ENCODE measurements around the gene PBX4. TPM values are rescaled to one million over a fixed set of nuclear protein-coding genes. Genes with fewer than 3 reads are reported as not detected.
A peak's percentile ranks its signal among the peaks of the same experiment; 100 is the strongest.

PBX4 gene
- total RNA-seq, 1 experiment from 2014 or later, result 0.57 TPM

DNA sequence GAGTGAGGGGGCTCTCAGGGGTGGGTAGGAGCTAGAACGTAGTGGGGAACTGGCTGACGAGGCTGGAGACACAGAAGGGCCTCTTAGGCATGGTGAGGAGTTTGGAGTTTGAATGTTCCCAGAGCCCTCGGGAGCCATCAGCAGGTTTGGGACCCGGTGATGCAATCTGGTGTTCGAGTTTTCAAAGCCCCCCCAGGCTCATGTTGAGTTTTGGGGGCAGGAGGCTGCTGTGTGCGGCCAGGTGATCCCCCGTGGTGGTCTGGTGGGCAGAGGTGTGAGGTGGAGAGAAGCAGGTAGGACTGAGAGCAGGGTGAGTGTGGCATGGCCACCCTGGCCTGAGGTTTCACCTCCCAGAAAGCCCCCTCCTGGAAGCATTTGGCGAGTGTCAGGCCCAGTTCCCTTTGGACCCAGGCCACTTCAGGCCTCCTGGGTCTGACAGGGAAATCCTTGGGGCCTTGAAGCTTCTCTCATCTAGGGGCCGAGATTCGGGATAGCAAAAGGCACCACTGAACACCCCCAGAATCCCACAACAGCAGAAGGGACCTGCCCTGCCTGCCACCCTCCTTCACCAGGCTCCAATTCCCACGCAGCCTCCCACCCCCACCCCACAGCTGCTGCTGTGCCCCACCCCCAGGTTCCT is 88.6 kb downstream of the PBX4 start:
- no peak for DNase-seq (ENCODE audit: extremely low read depth, low read depth)

DNA sequence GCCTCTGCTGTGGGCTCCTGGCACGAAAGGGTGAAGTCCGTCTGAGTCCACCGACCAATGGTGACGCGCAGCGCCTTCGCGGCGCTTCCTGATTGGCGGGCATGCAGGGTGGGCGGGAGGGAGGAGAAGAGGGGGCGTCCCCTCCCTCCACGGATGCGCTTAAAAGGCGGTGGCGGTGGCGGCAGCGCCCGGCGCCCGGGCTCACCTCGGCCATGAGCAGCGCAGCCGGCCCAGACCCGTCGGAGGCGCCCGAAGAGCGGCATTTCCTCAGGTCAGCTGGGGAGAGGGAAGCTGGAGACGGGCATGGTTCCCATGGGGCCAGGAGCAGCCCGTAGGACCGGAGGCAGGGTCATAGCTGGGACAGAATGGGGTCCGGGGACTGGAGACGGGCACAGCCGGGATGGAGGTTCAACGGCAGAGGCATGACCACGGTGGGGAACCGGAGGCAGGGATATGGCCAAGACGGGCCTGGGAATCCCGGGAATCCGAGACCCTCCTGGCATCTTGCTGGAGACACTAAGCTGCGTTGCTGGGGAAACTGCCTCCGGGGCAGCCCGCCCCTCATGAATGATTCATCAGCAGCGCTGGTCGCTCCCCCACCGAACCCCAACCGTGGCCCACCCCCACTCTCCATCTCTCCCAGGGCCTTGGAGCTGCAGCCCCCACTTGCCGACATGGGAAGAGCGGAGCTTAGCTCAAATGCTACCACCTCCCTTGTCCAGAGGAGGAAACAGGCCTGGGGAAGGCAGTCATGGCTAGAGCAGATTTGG is 89.6 kb downstream of the PBX4 start, which contains the start of gene YJEFN3:
YJEFN3 (plus strand) TSS at position 191 of the 770 bp plus-strand sequence; CDS start at position 213, 22 bp downstream.
- DNase-seq (ENCODE audit: extremely low read depth, low read depth), result no peak

DNA sequence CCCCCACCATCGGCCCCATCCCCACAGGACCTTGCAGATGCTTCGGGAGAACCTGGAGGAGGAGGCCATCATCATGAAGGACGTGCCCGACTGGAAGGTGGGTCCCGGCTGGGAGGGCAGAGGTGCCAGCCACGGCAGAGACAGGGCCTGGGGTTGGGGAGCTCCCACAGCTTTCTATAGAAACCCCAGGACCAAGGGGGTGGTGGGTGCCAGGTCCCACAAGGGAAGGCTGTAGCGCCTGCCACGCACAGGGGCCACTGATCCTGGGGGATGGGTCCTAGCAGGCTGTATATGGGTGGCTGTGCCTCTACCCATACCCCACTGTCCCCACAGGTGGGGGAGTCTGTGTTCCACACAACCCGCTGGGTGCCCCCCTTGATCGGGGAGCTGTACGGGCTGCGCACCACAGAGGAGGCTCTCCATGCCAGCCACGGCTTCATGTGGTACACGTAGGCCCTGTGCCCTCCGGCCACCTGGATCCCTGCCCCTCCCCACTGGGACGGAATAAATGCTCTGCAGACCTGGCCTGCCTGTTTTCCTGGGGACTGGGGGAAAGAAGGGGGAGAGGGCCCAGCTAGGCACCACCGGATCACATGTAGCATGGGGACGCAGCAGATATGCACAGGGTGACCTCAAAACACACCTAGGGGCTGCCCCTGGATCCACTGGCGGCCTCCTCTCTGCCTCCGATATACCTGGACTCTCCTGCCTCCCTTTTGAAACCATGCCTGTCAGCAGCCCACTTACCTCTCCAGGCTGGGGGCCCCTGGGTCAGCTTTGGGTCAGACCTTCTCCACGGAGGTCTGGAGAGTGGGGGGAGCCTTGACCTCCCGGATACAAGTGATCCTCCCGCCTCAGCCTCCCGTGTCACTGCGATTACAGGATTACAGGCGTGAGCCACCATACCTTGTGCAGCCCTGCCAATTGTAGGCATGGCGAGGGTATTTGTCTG is 90.5 kb downstream of the PBX4 start:
- no peak for DNase-seq (ENCODE audit: extremely low read depth, low read depth)

DNA sequence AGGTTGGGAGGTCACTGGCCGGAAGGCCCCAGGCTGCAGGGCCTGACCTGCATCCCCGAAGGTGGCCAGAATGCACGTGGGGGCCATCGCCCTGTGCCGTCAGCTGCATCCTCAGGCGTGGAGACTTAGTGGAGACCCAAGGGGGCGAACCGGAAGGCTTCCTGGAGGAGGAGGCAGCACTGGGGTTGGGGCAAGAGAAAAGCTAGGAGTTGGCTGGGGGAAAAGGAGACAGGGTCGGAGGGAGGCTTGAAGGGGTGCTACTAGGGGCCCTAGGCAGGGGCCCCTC is 91.2 kb downstream of the PBX4 start:
- no peak for DNase-seq (ENCODE audit: extremely low read depth, low read depth)

DNA sequence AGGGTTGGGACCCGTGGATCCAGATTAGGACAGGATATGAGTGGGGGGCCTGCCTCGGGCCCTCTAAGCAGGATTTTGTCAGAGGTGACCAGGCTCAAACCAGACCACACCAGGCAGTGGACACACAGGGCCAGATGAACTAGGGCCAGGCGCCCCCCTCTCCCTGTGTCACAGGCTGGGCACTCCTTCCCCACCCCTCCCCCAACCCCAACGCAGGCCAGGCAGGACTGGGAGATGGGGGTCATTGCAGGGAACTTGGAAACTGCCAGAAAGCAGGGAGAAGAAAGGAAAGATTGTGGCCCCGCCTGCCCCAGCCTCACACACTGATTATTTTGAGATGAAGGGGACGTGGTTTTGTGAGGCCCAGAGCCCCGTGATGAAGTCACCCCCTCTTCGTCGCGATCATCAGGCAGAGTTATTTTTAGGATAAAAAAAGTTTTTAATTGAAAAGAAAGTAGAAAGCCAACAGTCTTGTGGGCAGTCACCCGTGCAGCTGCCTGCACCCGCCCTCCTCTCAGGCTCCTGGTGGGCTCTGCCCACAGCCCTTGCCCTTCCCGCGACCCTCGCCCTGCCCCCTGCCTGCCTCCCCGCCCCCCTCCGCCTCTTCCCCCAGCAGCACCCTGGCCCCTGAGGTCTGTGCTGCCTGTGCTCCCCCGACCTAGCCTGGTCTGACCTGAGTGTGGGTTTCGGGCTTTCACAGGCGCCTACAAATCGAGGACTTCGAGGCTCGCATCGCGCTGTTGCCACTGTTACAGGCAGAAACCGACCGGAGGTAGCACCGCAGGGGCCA is 91.7 kb downstream of the PBX4 start:
- DNase-seq (ENCODE audit: extremely low read depth, low read depth), result no peak

DNA sequence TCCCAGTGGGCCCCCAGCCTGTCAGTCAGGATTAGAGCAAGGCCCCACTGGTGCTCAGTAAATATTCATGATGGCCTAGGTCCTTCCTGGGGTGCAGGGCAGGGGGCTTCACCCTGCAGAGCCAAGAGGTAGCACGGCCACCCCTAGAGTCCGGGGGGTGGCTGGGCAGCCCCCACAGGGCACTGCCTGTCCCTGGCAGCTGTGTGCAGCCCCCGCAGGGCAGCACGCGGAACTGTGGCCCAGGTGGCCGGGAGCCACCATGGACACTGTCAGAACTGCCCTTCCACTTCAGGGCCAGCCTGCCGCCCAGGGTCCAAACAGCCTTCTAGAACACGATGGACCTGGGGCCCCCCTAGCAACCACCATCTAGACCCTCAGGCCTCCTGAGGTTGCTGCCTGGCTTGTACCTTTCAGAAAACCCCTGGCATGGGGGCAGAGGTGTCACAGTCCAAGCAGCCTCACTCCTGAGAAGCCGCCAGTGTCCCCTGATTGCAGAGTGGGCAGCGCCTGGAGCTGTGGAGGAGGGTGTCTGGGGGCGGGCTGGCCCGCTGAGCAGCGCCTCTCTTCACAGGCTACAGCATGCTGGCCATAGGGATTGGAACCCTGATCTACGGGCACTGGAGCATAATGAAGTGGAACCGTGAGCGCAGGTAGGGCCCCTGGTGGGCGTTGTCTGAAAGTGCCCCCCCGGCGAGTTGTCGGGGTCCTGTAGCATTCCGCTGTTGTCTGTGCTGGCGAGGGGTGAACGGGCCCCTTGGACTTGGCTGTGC is 92.7 kb downstream of the PBX4 start:
- no peak for DNase-seq (ENCODE audit: extremely low read depth, low read depth)

DNA sequence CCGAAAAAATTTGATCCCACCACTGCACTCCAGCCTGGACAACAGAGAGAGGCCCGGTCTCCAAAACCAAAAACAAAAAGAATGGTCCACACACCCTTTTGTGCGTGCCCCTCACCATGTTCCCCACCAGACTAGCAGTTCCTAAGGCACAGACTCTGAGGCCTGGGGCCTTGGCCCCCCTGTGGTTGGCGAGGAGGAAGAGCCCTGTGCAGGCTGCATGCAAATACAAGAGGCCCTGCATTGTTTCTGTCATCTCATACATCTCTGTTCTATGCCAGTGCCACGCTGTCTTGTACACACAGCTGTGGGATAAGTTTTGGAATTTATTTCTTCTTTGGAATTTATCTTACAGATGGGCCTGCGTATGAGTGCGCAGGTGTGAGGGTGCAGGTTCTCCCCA is 94.4 kb downstream of the PBX4 start:
- no peak for DNase-seq (ENCODE audit: extremely low read depth, low read depth)

DNA sequence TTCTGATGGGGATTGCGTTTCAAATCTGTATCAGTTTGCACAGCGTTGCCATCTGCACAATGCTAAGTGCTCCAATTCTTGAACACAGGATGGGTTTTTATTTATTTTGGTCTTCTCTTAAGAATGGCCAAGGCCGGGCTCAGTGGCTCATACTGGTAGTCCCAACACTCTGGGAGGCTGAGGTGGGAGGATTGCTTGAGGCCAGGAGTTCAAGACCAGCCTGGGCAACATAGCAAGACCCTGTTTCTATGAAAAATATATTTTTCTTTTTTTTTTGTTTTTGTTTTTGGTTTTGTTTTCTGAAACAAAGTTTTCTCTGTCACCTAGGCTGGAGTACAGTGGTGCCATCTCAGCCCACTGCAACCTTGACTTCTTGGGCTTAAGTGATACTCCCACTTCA is 95.3 kb downstream of the PBX4 start:
- no peak for DNase-seq (ENCODE audit: extremely low read depth, low read depth)

DNA sequence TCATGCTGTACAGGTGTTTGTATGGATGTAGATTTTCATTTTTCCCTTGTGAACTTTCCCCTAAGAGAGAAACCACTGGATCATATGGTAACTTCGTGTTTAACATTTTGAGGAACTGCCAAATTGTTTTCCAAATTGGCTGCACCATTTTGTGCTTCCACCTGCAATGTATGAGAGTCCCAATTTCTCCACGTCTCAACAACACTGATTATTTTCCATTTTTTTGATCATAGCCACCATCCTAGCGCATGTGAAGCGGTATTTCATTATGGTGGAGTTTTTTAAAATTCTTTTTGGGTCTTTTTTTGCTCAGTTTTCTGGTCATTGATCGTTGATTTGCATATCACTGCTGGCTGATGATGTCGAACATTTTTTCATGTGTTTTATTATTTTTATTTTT is 97.5 kb downstream of the PBX4 start:
- DNase-seq (ENCODE audit: extremely low read depth, low read depth), result no peak

DNA sequence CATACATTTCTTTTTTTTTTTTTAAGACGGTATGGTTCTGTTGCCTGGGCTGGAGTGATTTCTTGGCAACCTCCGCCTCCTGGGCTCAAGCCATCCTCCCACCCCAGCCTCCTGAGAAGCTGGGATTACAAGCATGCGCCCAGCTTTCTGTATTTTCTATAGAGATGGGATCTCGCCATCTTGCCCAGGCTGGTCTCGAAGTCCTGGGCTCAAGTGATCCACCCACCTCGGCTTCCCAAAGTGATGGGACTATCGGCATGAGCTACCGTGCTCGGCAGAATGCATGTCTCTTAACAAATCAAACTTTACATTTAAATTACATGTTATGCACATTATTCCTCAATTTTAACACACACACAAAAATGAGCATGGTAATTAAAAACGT is 101.3 kb downstream of the PBX4 start:
- no peak for DNase-seq (ENCODE audit: extremely low read depth, low read depth)

DNA sequence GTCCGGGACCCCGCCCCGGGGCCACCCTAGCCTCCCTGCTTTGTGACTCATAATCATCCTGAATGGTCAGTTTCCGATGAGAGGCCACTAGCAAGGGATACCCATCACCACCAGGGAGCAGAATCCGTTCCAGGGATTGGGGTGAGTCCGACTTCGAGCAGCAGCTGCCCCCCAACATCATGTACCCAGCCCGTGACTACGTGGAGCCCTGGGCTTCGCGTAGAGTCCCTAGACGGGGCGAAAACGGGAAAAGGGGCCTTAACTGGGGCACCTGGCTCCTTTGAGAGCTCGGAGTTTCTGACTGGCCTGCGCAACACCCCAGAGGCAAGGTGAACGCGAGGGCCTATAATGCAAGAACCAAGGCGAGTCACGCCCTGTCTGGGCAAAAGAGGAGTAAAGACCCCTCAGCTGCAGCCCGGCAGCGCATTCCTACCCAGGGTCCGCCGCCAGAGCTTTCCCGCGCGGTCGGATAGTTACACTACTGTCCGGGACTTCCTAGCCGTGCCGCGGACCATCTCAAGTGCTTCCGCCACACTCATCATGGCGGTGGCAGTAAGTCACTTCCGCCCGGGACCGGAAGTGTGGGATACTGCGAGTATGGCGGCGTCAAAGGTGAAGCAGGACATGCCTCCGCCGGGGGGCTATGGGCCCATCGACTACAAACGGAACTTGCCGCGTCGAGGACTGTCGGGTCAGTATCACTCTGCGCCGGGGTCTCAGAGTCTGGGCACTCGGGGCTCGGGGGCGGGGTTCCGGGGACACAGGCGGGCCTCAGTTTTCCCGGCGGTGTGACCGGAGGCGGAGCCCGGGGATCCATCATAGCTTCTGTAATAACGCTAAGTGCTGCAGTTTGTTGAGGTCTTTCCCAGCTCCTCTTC is 102.6 kb downstream of the PBX4 start, which contains the start of gene NDUFA13:
NDUFA13 (plus strand) TSS at position 584 of the 878 bp plus-strand sequence; CDS start at position 598, 14 bp downstream.
- DNase-seq (ENCODE audit: extremely low read depth, low read depth), result peak; percentile 84

DNA sequence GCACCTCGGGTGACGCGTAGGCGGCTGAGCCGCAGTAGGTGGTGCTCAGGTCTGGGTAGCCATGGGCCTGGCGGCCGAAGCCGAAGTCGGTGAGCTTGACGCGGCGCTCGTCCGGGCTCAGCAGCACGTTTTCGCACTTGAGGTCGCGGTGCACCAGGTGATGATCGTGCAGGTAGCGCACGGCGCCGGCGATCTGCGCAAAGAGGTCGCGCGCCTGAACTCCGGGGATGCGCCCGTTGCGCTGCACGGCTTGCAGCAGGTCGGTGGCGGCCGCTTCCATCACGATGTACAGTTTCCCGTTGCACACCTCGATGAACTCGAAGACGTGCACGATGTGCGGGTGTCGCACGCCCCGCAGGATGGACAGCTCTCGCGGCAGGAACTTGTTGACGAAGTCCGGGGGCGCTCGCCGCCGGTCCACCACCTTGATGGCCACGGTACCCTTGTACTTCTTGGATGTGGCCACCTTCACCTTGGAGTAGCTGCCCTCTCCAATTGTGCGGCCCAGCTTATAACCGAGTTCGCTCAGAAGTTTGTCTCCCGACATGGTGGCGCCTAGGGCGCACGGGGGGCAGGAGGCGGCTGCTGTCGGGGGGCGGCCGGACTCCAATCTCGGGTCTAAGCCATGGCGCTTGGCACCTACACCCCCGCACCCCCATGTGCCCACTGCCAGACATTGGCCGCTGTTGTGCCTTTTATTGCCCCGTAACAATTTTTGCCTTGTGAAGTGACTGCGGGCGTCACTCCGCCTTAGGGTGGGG is 103.4 kb downstream of the PBX4 start, which contains the start of gene TSSK6:
TSSK6 (minus strand) TSS at position 668 of the 761 bp plus-strand sequence; CDS start at position 547, 121 bp downstream.
- no peak for DNase-seq (ENCODE audit: extremely low read depth, low read depth)

DNA sequence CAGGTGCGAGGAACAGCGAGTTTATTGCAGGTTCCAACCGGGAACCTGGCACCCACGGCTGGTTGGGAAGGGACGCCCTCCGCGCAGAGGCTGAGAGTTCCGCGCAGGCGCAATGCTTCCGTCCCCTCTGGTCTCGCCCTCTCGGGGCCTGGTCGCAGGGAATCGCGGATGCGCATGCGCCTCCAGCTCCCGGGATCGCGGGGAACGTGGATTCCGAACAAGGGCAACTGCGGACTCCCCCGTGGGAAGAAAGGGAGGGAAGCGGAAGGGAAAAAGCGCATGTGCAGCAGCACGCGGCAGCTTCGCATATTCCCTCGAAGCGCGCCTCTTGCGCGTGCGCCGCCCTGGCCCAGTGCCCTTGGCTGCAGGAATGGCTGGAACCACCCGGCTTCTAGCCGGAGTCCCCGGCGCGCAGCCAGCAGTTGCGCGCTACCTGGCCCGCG is 104.3 kb downstream of the PBX4 start:
- no peak for DNase-seq (ENCODE audit: extremely low read depth, low read depth)

DNA sequence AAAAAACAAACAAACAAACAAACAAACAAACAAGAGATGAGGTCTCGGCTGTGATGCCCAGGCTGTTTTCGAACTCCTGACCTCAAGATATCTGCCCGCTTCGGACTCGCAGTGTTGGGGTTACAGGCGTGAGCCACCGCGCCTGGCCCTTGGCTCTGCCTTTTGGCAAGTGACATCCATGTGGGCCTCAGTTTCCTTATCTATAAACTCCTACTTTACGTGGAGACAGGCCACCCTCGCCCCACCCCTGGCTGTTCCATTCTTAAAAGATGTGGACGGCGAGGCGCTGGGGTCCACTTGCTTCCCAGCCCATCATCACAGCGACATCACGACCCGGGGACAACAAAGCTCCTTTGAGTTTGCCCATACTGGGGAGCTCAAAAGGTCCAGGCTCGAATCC is 104.8 kb downstream of the PBX4 start:
- DNase-seq (ENCODE audit: extremely low read depth, low read depth), result no peak

All from NCI-H460 (cell line).